Endothelial cell of umbilical vein (primary cell): Measurements from ENCODE around the gene SLC44A3. TPM values are rescaled to one million over a fixed set of nuclear protein-coding genes. Genes with fewer than 3 reads are reported as not detected.

Experiments used
- BruUV-seq: library from RNA; stranded (reverse); fragments of 400-500 nt; replicated peaks from 2 replicates; lab custom pipeline; 2021; lab: Mats Ljungman, UMichigan
- CTCF ChIA-PET: fragments of 300-600, 350-600 bp; sonication (Branson Sonifier 250); formaldehyde crosslinking; loops from one replicate; lab custom pipeline; 2021; ENCODE audit warnings: antibody characterized with exemption, inconsistent platforms; lab: Charles Lee
- POLR2A ChIA-PET: fragments of 300-600, 350-600 bp; sonication (Branson Sonifier 250); formaldehyde crosslinking; loops from one replicate; lab custom pipeline; 2021; ENCODE audit warnings: antibody characterized with exemption, inconsistent platforms; lab: Charles Lee
- DNase-seq: peaks from one replicate; pipeline ENCODE4 v3.0.0-alpha.2; 2011; ENCODE audit warnings: low read depth, low spot score
- FAIRE-seq: peaks from 2 replicates; lab custom pipeline; 2011; peaks lifted over from hg19 to GRCh38; lab: Jason Lieb, UNC
- H2AFZ ChIP-seq: 2 replicates; pipeline ENCODE4 v1.6.0; 2012; ENCODE audit warnings: low read depth, low read length, control low read depth, inconsistent platforms
- H3K27ac ChIP-seq: 2 replicates; pipeline ENCODE4 v1.5.1; 2011; ENCODE audit warnings: low read depth, mild to moderate bottlenecking, control low read depth, low read length, moderate library complexity; ENCODE audit not compliant: insufficient read depth
- H3K27me3 ChIP-seq, 2 experiments: 2 replicates each; pipeline versions ENCODE4 v1.6.0 to v1.6.1; 2011; ENCODE audit warnings: low read length in 2 of 2, mixed read lengths in 1 of 2; ENCODE audit not compliant: control insufficient read depth in 2 of 2, insufficient read depth in 2 of 2
- H3K36me3 ChIP-seq, 2 experiments: 2 replicates in 1 of 2; 3 replicates in 1 of 2; pipeline ENCODE4 v1.5.1; 2011; ENCODE audit warnings: low read length in 2 of 2, mild to moderate bottlenecking in 1 of 2, moderate library complexity in 1 of 2; ENCODE audit not compliant: control insufficient read depth in 2 of 2, insufficient read depth in 2 of 2; ENCODE audit errors: extremely low read depth in 1 of 2
- H3K4me1 ChIP-seq: 3 replicates; pipeline ENCODE4 v1.5.1; 2011; ENCODE audit warnings: mild to moderate bottlenecking, low read length; ENCODE audit not compliant: control insufficient read depth, insufficient read depth; ENCODE audit errors: extremely low read depth
- H3K4me2 ChIP-seq: 2 replicates; pipeline ENCODE4 v1.6.1; 2011; ENCODE audit warnings: low read length, control low read depth, mixed read lengths; ENCODE audit not compliant: insufficient read depth
- H3K4me3 ChIP-seq, 3 experiments: fragments of 200-600 bp in 1 of 3; sonication (generic), shearing (Covaris generic) in 1 of 3; replicated peaks in 1 of 3; 2 replicates each; pipeline ENCODE4 v1.5.1; 2011 to 2016; ENCODE audit warnings: control low read depth in 3 of 3, low read length in 3 of 3, mild to moderate bottlenecking in 2 of 3, inconsistent platforms in 1 of 3, low read depth in 1 of 3, moderate library complexity in 1 of 3; ENCODE audit not compliant: insufficient read depth in 1 of 3
- H3K79me2 ChIP-seq: 2 replicates; pipeline ENCODE4 v1.6.0; 2012; ENCODE audit warnings: low read length, inconsistent platforms; ENCODE audit not compliant: control insufficient read depth, insufficient read depth
- H3K9ac ChIP-seq: replicated peaks from 2 replicates; pipeline ENCODE3; 2011; ENCODE audit warnings: low read length, control low read depth; ENCODE audit not compliant: insufficient read depth; ENCODE audit errors: extremely low read depth
- H3K9me1 ChIP-seq: replicated peaks from 3 replicates; pipeline ENCODE4 v1.6.0; 2011; ENCODE audit warnings: mild to moderate bottlenecking, low read length; ENCODE audit not compliant: control insufficient read depth, insufficient read depth; ENCODE audit errors: extremely low read depth
- H3K9me3 ChIP-seq: replicated peaks from 2 replicates; pipeline ENCODE4 v1.5.1; 2012; ENCODE audit warnings: low read length, inconsistent platforms; ENCODE audit not compliant: control insufficient read depth, insufficient read depth
- H4K20me1 ChIP-seq: replicated peaks from 2 replicates; pipeline ENCODE3; 2011; ENCODE audit warnings: mild to moderate bottlenecking, low read length; ENCODE audit not compliant: control insufficient read depth, insufficient read depth; ENCODE audit errors: extremely low read depth
- CTCF ChIP-seq, 2 donors: IDR thresholded peaks; 1 replicate in 1 of 2; 2 replicates in 1 of 2; pipeline ENCODE4 v1.5.1; 2011; ENCODE audit warnings: low read length in 2 of 2, mild to moderate bottlenecking in 2 of 2, moderate library complexity in 2 of 2, control low read depth in 1 of 2, inconsistent platforms in 1 of 2, low read depth in 1 of 2; ENCODE audit not compliant: insufficient read depth in 1 of 2; ENCODE audit errors: extremely low read depth in 1 of 2
- EZH2 ChIP-seq: IDR thresholded peaks from 2 replicates; pipeline ENCODE4 v1.6.1; 2012; ENCODE audit warnings: borderline replicate concordance, low read depth, mild to moderate bottlenecking, moderate library complexity, low read length, inconsistent platforms; ENCODE audit not compliant: severe bottlenecking
- FOS ChIP-seq: IDR thresholded peaks from 2 replicates; pipeline ENCODE4 v1.6.1; 2011; ENCODE audit warnings: mild to moderate bottlenecking, low read length, moderate library complexity, borderline replicate concordance; ENCODE audit not compliant: insufficient read depth
- GATA2 ChIP-seq: IDR thresholded peaks from 2 replicates; pipeline ENCODE4 v1.7.0; 2011; ENCODE audit warnings: low read depth, mild to moderate bottlenecking, moderate library complexity, mixed read lengths, low read length; ENCODE audit not compliant: insufficient read length, insufficient read depth
- JUN ChIP-seq: IDR thresholded peaks from 2 replicates; pipeline ENCODE4 v1.6.1; 2011; ENCODE audit warnings: borderline replicate concordance, low read depth; ENCODE audit not compliant: insufficient read length, insufficient read depth
- MAX ChIP-seq: IDR thresholded peaks from 2 replicates; pipeline ENCODE4 v1.6.1; 2011; ENCODE audit not compliant: insufficient read depth, insufficient read length
- MYC ChIP-seq: IDR thresholded peaks from one replicate; pipeline ENCODE4 v1.6.1; 2011; ENCODE audit warnings: mild to moderate bottlenecking, low read depth, low read length
- POLR2A ChIP-seq: IDR thresholded peaks from 2 replicates; pipeline ENCODE4 v1.6.1; 2012; ENCODE audit warnings: low read depth, mild to moderate bottlenecking, control low read depth, low read length
- POLR2AphosphoS5 ChIP-seq: IDR thresholded peaks from 2 replicates; pipeline ENCODE4 v1.6.1; 2012; ENCODE audit warnings: low read depth, mild to moderate bottlenecking, control low read depth, low read length, moderate library complexity; ENCODE audit not compliant: insufficient read depth
- dilution Hi-C: fragments of 300-500 bp; cut with MboI; formaldehyde crosslinking; loops from one replicate; pipeline ENCODE4 v1.15.0; 2019; ENCODE audit warnings: low sequenced_read_pairs; ENCODE audit not compliant: extremely low pct_ligation_motif_present
- intact Hi-C: fragments of 100-400 bp; cut with micrococcal nuclease; formaldehyde crosslinking; loops from one replicate; pipeline ENCODE4 v1.10.0; 2022
- polyA plus RNA-seq, 4 experiments: library from polyadenylated mRNA; depleted of rRNA in 3 of 4; stranded (reverse) in 3 of 4; unstranded in 1 of 4; fragments of >200 nt; gene quantifications; 2 replicates each; pipeline versions ENCODE4 v1.2.1 to v1.2.3, GENCODE V29; 2011 to 2012; ENCODE audit warnings: missing spikeins in 1 of 4
- total RNA-seq: library from RNA; stranded (reverse); gene quantifications from 2 replicates; pipeline ENCODE4 v1.2.3, GENCODE V29; 2021

Gene SLC44A3
- total and polyA plus RNA-seq, 2 donors (not counting 3 experiments of a cell fraction or from before 2014, with no cell fraction given) = 0.29 to 0.42 TPM

GRCh38 chr1:94922761-94923331, 102.7 kb downstream of the SLC44A3 start:
- Histone ChIP-seq H2AFZ (no peak overlapping the region), H3K36me3 (peaks cover 0 to 4% of the 10 kb centered on the region in 2 experiments), H3K9me1 (no peaks in the 10 kb centered on the region), H3K4me1 (peaks cover 47% of the 10 kb centered on the region), H3K4me2 (peak overlapping the region; percentile 32), H3K27me3 (no peaks in the 10 kb centered on the region), H4K20me1 (peaks cover 20% of the 10 kb centered on the region), H3K9ac (no peak overlapping the region), H3K27ac (no peak overlapping the region), H3K79me2 (peaks cover 86% of the 10 kb centered on the region), H3K4me3 (no peak overlapping the region), H3K9me3 (no peaks in the 10 kb centered on the region)
- dilution Hi-C loops = loop anchor here (25.0 kb wide), 1 partner anchor 114 kb away; no protein-coding TSS in a partner anchor
- no peak for TF ChIP-seq JUN
- TF ChIP-seq MAX = no peak
- TF ChIP-seq CTCF (IDR thresholded peaks at IDR 0.05; ENCODE audit: extremely low read depth in 1 of 2, insufficient read depth in 1 of 2, low read depth in 1 of 2, low read length in 2 of 2) = no peak
- no peak for TF ChIP-seq POLR2A
- no peak for TF ChIP-seq EZH2
- TF ChIP-seq GATA2 = no peak
- TF ChIP-seq MYC = no peak
- no peak for TF ChIP-seq FOS
- no peak for TF ChIP-seq POLR2AphosphoS5
- DNase-seq (no peak), FAIRE-seq (no peak)
- intact Hi-C loops = no loop called here
- POLR2A ChIA-PET = no interaction called here
- BruUV-seq = no TSS peak
- CTCF ChIA-PET = interaction anchor here (0.7 to 7.8 kb wide), 6 partner anchors 16 to 120 kb away, joined by 3 to 57 read pairs (median 4); no protein-coding TSS in a partner anchor
